Body of pancreas (tissue), 4 donors: ENCODE measurements around the gene RAB17.

Experiments used
- CTCF ChIP-seq, 7 experiments: fragments of 450-650 bp in 4 of 7; fragments of 200-600 bp in 3 of 7; sonication (generic) in 3 of 7; IDR thresholded peaks; one replicate each; pipeline ENCODE4 v1.5.1; 2016 to 2019; ENCODE audit warnings: antibody characterized with exemption in 7 of 7
- POLR2A ChIP-seq, 3 donors: fragments of 450-650 bp; IDR thresholded peaks; one replicate each; pipeline ENCODE4 v1.6.1; 2016; ENCODE audit warnings: antibody characterized with exemption in 3 of 3, mild to moderate bottlenecking in 2 of 3

- TF ChIP-seq CTCF (IDR thresholded peaks at IDR 0.05) (no peak), POLR2A (IDR thresholded peaks at IDR 0.05) (no peak)
Measured at GRCh38 chr2:237542001-237542704, 48.4 kb downstream of the RAB17 start.
